ENCODE results near the gene VSTM2B.
"Not testable (repeated sequence)": the region's sequence is repeated elsewhere in the genome, so short reads cannot be mapped to it uniquely, and the experiment has no call there.

VSTM2B gene

GRCh38 chr19:29525901-29526729, at the start of gene VSTM2B:
Gene VSTM2B (plus strand): TSS chr19:29525994. CDS start chr19:29526584, 590 bp downstream.
- FAIRE-seq: no peak

GRCh38 chr19:29476528-29476927, 49.3 kb upstream of the VSTM2B start:
- no peak for FAIRE-seq

GRCh38 chr19:29477831-29478577, 47.8 kb upstream of the VSTM2B start:
- FAIRE-seq: no peak

GRCh38 chr19:29478578-29479565, 46.9 kb upstream of the VSTM2B start:
- FAIRE-seq: no peak

GRCh38 chr19:29479941-29480340, 45.9 kb upstream of the VSTM2B start:
- FAIRE-seq: no peak

- FAIRE-seq: no peak
These were observed 45.3 kb upstream of the VSTM2B start for GRCh38 chr19:29480507-29480906.

- FAIRE-seq: no peak
These were observed 42.7 kb upstream of the VSTM2B start for GRCh38 chr19:29482855-29483640.

GRCh38 chr19:29483641-29483920, 42.2 kb upstream of the VSTM2B start:
- no peak for FAIRE-seq

GRCh38 chr19:29483944-29484581, 41.7 kb upstream of the VSTM2B start:
- FAIRE-seq: no peak

GRCh38 chr19:29484876-29485275, 40.9 kb upstream of the VSTM2B start:
- no peak for FAIRE-seq

GRCh38 chr19:29485293-29485692, 40.5 kb upstream of the VSTM2B start:
- no peak for FAIRE-seq

GRCh38 chr19:29486961-29487360, 38.8 kb upstream of the VSTM2B start:
- not testable (repeated sequence) for FAIRE-seq

- FAIRE-seq: no peak
These were observed 38.4 kb upstream of the VSTM2B start for GRCh38 chr19:29487432-29487831.

GRCh38 chr19:29488316-29488715, 37.5 kb upstream of the VSTM2B start:
- FAIRE-seq: no peak

- FAIRE-seq: no peak
These were observed 36.4 kb upstream of the VSTM2B start for GRCh38 chr19:29489172-29489951.

GRCh38 chr19:29491491-29491890, 34.3 kb upstream of the VSTM2B start:
- no peak for FAIRE-seq

GRCh38 chr19:29491995-29492577, 33.7 kb upstream of the VSTM2B start:
- FAIRE-seq: no peak

GRCh38 chr19:29492769-29493168, 33.0 kb upstream of the VSTM2B start:
- FAIRE-seq: no peak

GRCh38 chr19:29495091-29495490, 30.7 kb upstream of the VSTM2B start:
- FAIRE-seq: no peak

- FAIRE-seq: no peak
These were observed 29.8 kb upstream of the VSTM2B start for GRCh38 chr19:29495901-29496441.
